Measurements from ENCODE around the gene SCLY.

GRCh38 chr2:238136820-238137537 is 76.2 kb downstream of the SCLY start:
- TF ChIP-seq CTCF (IDR thresholded peaks at IDR 0.05) (no peak), POLR2A (IDR thresholded peaks at IDR 0.05) (no peak), EP300 (IDR thresholded peaks at IDR 0.05) (no peak), POLR2AphosphoS5 (IDR thresholded peaks at IDR 0.05) (no peak)

Measured in suprapubic skin (tissue), 4 donors.